ENCODE results near the gene PSMC5.

Gene PSMC5

DNA sequence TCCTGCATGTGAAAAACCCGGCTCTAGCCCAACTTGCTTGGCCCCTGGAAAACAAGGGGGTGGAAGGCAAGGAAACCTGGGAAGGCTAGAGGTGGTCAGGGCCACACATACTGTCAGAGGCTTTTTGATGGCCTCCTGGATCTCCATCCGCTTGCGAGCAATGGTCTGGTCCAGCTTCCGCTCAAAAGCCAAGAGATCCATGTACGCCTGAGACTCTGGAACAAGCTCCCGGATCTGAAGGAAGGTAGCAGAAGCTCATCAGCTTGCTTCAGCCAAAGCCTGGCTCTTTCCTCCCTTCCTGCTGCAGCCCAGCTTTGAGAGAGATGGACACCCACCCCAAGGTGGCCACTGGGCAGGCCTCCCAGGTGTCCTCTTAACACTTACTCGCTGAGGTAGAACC, 9.6 kb downstream of the PSMC5 start:
- TF ChIP-seq PPARA (CRISPR knock-in tag; IDR thresholded peaks at IDR 0.05; ENCODE audit: borderline replicate concordance): no peak
- TF ChIP-seq SNAI2 (CRISPR knock-in tag; IDR thresholded peaks at IDR 0.05): no peak
- no peak for TF ChIP-seq TOX (CRISPR knock-in tag; IDR thresholded peaks at IDR 0.05; ENCODE audit: borderline replicate concordance)
- TF ChIP-seq TCF4 (CRISPR knock-in tag; IDR thresholded peaks at IDR 0.05; ENCODE audit: borderline replicate concordance): no peak
- TF ChIP-seq BACH2 (CRISPR knock-in tag; IDR thresholded peaks at IDR 0.05; ENCODE audit: borderline replicate concordance): no peak
- TF ChIP-seq ZNF565 (CRISPR knock-in tag; conservative IDR thresholded peaks at IDR 0.05; ENCODE audit: low read depth): no peak
- TF ChIP-seq, protein P1, sequence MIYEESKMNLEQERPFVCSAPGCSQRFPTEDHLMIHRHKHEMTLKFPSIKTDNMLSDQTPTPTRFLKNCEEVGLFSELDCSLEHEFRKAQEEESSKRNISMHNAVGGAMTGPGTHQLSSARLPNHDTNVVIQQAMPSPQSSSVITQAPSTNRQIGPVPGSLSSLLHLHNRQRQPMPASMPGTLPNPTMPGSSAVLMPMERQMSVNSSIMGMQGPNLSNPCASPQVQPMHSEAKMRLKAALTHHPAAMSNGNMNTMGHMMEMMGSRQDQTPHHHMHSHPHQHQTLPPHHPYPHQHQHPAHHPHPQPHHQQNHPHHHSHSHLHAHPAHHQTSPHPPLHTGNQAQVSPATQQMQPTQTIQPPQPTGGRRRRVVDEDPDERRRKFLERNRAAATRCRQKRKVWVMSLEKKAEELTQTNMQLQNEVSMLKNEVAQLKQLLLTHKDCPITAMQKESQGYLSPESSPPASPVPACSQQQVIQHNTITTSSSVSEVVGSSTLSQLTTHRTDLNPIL (CRISPR knock-in tag; IDR thresholded peaks at IDR 0.05; ENCODE audit: low read depth): no peak

DNA sequence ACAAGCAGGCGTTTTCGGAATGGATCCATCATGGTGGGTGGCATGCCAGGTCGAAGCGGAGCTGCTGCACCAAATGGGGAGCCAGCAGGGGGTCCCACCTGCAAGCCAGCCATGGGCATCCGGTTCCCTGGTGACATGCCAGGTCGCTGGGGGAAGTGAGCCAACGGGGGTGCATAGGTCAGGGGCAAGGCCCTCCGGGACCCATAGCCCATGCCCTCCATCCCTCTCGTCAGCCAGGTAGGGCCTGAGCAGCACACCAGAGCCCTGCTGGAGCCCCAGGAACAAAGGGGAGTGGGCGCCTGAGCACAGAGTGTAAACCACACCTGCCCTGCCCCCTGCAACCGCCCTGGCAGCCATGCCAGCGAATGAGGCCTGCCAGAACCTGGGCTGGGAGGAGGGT, 10.2 kb downstream of the PSMC5 start:
- TF ChIP-seq, protein P2, sequence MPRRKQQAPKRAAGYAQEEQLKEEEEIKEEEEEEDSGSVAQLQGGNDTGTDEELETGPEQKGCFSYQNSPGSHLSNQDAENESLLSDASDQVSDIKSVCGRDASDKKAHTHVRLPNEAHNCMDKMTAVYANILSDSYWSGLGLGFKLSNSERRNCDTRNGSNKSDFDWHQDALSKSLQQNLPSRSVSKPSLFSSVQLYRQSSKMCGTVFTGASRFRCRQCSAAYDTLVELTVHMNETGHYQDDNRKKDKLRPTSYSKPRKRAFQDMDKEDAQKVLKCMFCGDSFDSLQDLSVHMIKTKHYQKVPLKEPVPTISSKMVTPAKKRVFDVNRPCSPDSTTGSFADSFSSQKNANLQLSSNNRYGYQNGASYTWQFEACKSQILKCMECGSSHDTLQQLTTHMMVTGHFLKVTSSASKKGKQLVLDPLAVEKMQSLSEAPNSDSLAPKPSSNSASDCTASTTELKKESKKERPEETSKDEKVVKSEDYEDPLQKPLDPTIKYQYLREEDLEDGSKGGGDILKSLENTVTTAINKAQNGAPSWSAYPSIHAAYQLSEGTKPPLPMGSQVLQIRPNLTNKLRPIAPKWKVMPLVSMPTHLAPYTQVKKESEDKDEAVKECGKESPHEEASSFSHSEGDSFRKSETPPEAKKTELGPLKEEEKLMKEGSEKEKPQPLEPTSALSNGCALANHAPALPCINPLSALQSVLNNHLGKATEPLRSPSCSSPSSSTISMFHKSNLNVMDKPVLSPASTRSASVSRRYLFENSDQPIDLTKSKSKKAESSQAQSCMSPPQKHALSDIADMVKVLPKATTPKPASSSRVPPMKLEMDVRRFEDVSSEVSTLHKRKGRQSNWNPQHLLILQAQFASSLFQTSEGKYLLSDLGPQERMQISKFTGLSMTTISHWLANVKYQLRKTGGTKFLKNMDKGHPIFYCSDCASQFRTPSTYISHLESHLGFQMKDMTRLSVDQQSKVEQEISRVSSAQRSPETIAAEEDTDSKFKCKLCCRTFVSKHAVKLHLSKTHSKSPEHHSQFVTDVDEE (CRISPR knock-in tag; IDR thresholded peaks at IDR 0.05): no peak
- TF ChIP-seq, protein P3, sequence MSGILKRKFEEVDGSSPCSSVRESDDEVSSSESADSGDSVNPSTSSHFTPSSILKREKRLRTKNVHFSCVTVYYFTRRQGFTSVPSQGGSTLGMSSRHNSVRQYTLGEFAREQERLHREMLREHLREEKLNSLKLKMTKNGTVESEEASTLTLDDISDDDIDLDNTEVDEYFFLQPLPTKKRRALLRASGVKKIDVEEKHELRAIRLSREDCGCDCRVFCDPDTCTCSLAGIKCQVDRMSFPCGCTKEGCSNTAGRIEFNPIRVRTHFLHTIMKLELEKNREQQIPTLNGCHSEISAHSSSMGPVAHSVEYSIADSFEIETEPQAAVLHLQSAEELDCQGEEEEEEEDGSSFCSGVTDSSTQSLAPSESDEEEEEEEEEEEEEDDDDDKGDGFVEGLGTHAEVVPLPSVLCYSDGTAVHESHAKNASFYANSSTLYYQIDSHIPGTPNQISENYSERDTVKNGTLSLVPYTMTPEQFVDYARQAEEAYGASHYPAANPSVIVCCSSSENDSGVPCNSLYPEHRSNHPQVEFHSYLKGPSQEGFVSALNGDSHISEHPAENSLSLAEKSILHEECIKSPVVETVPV (CRISPR knock-in tag; IDR thresholded peaks at IDR 0.05): no peak
- TF ChIP-seq, protein P1 (CRISPR knock-in tag; IDR thresholded peaks at IDR 0.05; ENCODE audit: low read depth): no peak
- no peak for TF ChIP-seq CSDC2 (CRISPR knock-in tag; IDR thresholded peaks at IDR 0.05)
- no peak for TF ChIP-seq ARNTL (CRISPR knock-in tag; IDR thresholded peaks at IDR 0.05; ENCODE audit: borderline replicate concordance, low read depth)
- TF ChIP-seq, protein P4, sequence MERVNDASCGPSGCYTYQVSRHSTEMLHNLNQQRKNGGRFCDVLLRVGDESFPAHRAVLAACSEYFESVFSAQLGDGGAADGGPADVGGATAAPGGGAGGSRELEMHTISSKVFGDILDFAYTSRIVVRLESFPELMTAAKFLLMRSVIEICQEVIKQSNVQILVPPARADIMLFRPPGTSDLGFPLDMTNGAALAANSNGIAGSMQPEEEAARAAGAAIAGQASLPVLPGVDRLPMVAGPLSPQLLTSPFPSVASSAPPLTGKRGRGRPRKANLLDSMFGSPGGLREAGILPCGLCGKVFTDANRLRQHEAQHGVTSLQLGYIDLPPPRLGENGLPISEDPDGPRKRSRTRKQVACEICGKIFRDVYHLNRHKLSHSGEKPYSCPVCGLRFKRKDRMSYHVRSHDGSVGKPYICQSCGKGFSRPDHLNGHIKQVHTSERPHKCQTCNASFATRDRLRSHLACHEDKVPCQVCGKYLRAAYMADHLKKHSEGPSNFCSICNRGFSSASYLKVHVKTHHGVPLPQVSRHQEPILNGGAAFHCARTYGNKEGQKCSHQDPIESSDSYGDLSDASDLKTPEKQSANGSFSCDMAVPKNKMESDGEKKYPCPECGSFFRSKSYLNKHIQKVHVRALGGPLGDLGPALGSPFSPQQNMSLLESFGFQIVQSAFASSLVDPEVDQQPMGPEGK (CRISPR knock-in tag; IDR thresholded peaks at IDR 0.05; ENCODE audit: borderline replicate concordance): no peak
- TF ChIP-seq PPARA (CRISPR knock-in tag; IDR thresholded peaks at IDR 0.05; ENCODE audit: borderline replicate concordance): no peak
- TF ChIP-seq OSR1 (CRISPR knock-in tag; IDR thresholded peaks at IDR 0.05): no peak
- no peak for ATAC-seq

More for the DNA sequence above, 9.6 kb downstream of the PSMC5 start:
- ATAC-seq: no peak

DNA sequence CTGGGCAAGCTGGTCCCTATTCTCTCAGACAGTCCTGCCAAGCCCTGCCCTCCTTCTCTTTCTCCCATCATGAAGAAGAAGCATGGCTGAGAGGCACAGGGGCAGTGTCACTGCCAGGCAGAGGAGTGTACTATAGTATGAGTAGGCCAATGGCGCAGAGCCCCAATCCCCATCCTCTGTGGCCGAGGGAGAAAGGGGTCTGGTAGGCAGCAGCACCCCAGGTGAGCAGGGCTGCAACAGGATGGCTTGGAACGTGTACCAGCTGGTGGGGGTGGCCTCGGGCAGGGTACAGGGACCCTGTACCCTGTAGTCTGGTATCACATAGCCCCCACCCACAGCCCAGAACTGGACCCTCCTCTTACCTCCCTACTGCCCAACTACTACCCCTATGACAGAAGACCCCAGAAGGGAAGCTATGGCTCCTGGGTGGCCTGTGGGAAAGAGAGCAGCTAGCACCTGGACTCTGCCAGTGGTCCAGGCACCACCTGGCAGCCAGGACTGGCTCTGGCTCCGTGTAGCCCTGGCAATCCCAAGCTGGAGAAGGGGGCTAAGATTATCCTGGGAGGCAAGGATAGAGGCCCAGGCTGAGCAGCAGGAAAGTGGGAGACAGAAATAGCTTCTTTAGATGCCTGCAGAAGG, 10.8 kb downstream of the PSMC5 start:
- no peak for ATAC-seq
- no peak for TF ChIP-seq TOX (CRISPR knock-in tag; IDR thresholded peaks at IDR 0.05; ENCODE audit: borderline replicate concordance)
- TF ChIP-seq ZFP30 (CRISPR knock-in tag; IDR thresholded peaks at IDR 0.05): no peak
- TF ChIP-seq SNAI2 (CRISPR knock-in tag; IDR thresholded peaks at IDR 0.05): no peak
- TF ChIP-seq ZNF8 (CRISPR knock-in tag; IDR thresholded peaks at IDR 0.05): no peak
- TF ChIP-seq GLIS3 (CRISPR knock-in tag; IDR thresholded peaks at IDR 0.05): no peak
- TF ChIP-seq ARNTL (CRISPR knock-in tag; IDR thresholded peaks at IDR 0.05; ENCODE audit: borderline replicate concordance, low read depth): no peak
- TF ChIP-seq, protein P4 (CRISPR knock-in tag; IDR thresholded peaks at IDR 0.05; ENCODE audit: borderline replicate concordance): no peak
- no peak for TF ChIP-seq ISL1 (CRISPR knock-in tag; IDR thresholded peaks at IDR 0.05)
- TF ChIP-seq, protein P5, sequence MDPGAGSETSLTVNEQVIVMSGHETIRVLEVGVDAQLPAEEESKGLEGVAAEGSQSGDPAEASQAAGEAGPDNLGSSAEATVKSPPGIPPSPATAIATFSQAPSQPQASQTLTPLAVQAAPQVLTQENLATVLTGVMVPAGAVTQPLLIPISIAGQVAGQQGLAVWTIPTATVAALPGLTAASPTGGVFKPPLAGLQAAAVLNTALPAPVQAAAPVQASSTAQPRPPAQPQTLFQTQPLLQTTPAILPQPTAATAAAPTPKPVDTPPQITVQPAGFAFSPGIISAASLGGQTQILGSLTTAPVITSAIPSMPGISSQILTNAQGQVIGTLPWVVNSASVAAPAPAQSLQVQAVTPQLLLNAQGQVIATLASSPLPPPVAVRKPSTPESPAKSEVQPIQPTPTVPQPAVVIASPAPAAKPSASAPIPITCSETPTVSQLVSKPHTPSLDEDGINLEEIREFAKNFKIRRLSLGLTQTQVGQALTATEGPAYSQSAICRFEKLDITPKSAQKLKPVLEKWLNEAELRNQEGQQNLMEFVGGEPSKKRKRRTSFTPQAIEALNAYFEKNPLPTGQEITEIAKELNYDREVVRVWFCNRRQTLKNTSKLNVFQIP (CRISPR knock-in tag; IDR thresholded peaks at IDR 0.05; ENCODE audit: borderline replicate concordance, low read depth): no peak
- no peak for TF ChIP-seq RARB (CRISPR knock-in tag; IDR thresholded peaks at IDR 0.05)
- TF ChIP-seq OSR1 (CRISPR knock-in tag; IDR thresholded peaks at IDR 0.05): no peak
- TF ChIP-seq PPARA (CRISPR knock-in tag; IDR thresholded peaks at IDR 0.05; ENCODE audit: borderline replicate concordance): no peak
- no peak for TF ChIP-seq ESRRG (CRISPR knock-in tag; IDR thresholded peaks at IDR 0.05)
- TF ChIP-seq ZNF70 (CRISPR knock-in tag; IDR thresholded peaks at IDR 0.05): no peak
- no peak for TF ChIP-seq ZC3H10 (CRISPR knock-in tag; IDR thresholded peaks at IDR 0.05)
- no peak for TF ChIP-seq BACH2 (CRISPR knock-in tag; IDR thresholded peaks at IDR 0.05; ENCODE audit: borderline replicate concordance)
- no peak for TF ChIP-seq ZFP3 (CRISPR knock-in tag; IDR thresholded peaks at IDR 0.05)
- TF ChIP-seq, protein P3 (CRISPR knock-in tag; IDR thresholded peaks at IDR 0.05): no peak
